ENCODE data around the gene LLGL1.

Gene LLGL1

GRCh38 chr17:18225121-18225641, at the start of gene LLGL1:
Gene LLGL1 (plus strand): TSS chr17:18225635. CDS start chr17:18225683, 48 bp downstream.
- no peaks in the 10 kb centered on the region for H3K27me3 ChIP-seq (ENCODE audit: control insufficient read depth, insufficient read depth, low read length)
- peak within 1 kb of the TSS; percentile 77 for H3K9ac ChIP-seq (ENCODE audit: low read length)
- no peaks in the 10 kb centered on the region for H3K9me3 ChIP-seq (ENCODE audit: control insufficient read depth, low read length)
- peaks cover 17% of the 10 kb centered on the region for H3K4me1 ChIP-seq (ENCODE audit: control insufficient read depth, insufficient read depth, low read length)
- H3K36me3 ChIP-seq (ENCODE audit: control insufficient read depth, insufficient read depth, low read length) = no peaks in the 10 kb centered on the region
- peak within 1 kb of the TSS; percentile 67 for H3K4me3 ChIP-seq (ENCODE audit: low read length)

GRCh38 chr17:18176176-18176575, 49.3 kb upstream of the LLGL1 start:
- Histone ChIP-seq H3K36me3 (ENCODE audit: control insufficient read depth, insufficient read depth, low read length) (no peaks in the 10 kb centered on the region), H3K4me1 (ENCODE audit: control insufficient read depth, insufficient read depth, low read length) (peaks cover 10% of the 10 kb centered on the region), H3K9ac (ENCODE audit: low read length) (no peak overlapping the region)

GRCh38 chr17:18177133-18177532, 48.3 kb upstream of the LLGL1 start:
- H3K36me3 ChIP-seq (ENCODE audit: control insufficient read depth, insufficient read depth, low read length) = no peaks in the 10 kb centered on the region
- H3K4me1 ChIP-seq (ENCODE audit: control insufficient read depth, insufficient read depth, low read length) = peaks cover 17% of the 10 kb centered on the region
- H3K4me3 ChIP-seq (ENCODE audit: low read length) = no peak overlapping the region
- no peaks in the 10 kb centered on the region for H3K27me3 ChIP-seq (ENCODE audit: control insufficient read depth, insufficient read depth, low read length)
- no peak overlapping the region for H3K9ac ChIP-seq (ENCODE audit: low read length)
- H3K9me3 ChIP-seq (ENCODE audit: control insufficient read depth, low read length) = no peaks in the 10 kb centered on the region

More at GRCh38 chr17:18176176-18176575, 49.3 kb upstream of the LLGL1 start:
- H3K9me3 ChIP-seq (ENCODE audit: control insufficient read depth, low read length) = no peaks in the 10 kb centered on the region
- no peak overlapping the region for H3K4me3 ChIP-seq (ENCODE audit: low read length)
- no peaks in the 10 kb centered on the region for H3K27me3 ChIP-seq (ENCODE audit: control insufficient read depth, insufficient read depth, low read length)

GRCh38 chr17:18177722-18178121, 47.7 kb upstream of the LLGL1 start:
- no peaks in the 10 kb centered on the region for H3K27me3 ChIP-seq (ENCODE audit: control insufficient read depth, insufficient read depth, low read length)
- H3K4me3 ChIP-seq (ENCODE audit: low read length) = no peak overlapping the region
- no peaks in the 10 kb centered on the region for H3K36me3 ChIP-seq (ENCODE audit: control insufficient read depth, insufficient read depth, low read length)
- H3K9me3 ChIP-seq (ENCODE audit: control insufficient read depth, low read length) = no peaks in the 10 kb centered on the region
- H3K9ac ChIP-seq (ENCODE audit: low read length) = no peak overlapping the region
- H3K4me1 ChIP-seq (ENCODE audit: control insufficient read depth, insufficient read depth, low read length) = peaks cover 20% of the 10 kb centered on the region

- no peak overlapping the region for H3K4me3 ChIP-seq (ENCODE audit: low read length)
- no peak overlapping the region for H3K9ac ChIP-seq (ENCODE audit: low read length)
- H3K27me3 ChIP-seq (ENCODE audit: control insufficient read depth, insufficient read depth, low read length) = no peaks in the 10 kb centered on the region
Observed at GRCh38 chr17:18179196-18179595, 46.2 kb upstream of the LLGL1 start.

GRCh38 chr17:18179804-18180203, 45.6 kb upstream of the LLGL1 start:
- H3K4me1 ChIP-seq (ENCODE audit: control insufficient read depth, insufficient read depth, low read length) = peaks cover 20% of the 10 kb centered on the region
- no peak overlapping the region for H3K9ac ChIP-seq (ENCODE audit: low read length)
- H3K36me3 ChIP-seq (ENCODE audit: control insufficient read depth, insufficient read depth, low read length) = no peaks in the 10 kb centered on the region
- no peak overlapping the region for H3K4me3 ChIP-seq (ENCODE audit: low read length)
- H3K9me3 ChIP-seq (ENCODE audit: control insufficient read depth, low read length) = no peaks in the 10 kb centered on the region
- no peaks in the 10 kb centered on the region for H3K27me3 ChIP-seq (ENCODE audit: control insufficient read depth, insufficient read depth, low read length)

More at GRCh38 chr17:18179196-18179595, 46.2 kb upstream of the LLGL1 start:
- no peaks in the 10 kb centered on the region for H3K9me3 ChIP-seq (ENCODE audit: control insufficient read depth, low read length)
- H3K4me1 ChIP-seq (ENCODE audit: control insufficient read depth, insufficient read depth, low read length) = peaks cover 20% of the 10 kb centered on the region
- no peaks in the 10 kb centered on the region for H3K36me3 ChIP-seq (ENCODE audit: control insufficient read depth, insufficient read depth, low read length)

GRCh38 chr17:18181358-18181757, 44.1 kb upstream of the LLGL1 start:
- no peaks in the 10 kb centered on the region for H3K9me3 ChIP-seq (ENCODE audit: control insufficient read depth, low read length)
- peaks cover 26% of the 10 kb centered on the region for H3K4me1 ChIP-seq (ENCODE audit: control insufficient read depth, insufficient read depth, low read length)
- no peak overlapping the region for H3K9ac ChIP-seq (ENCODE audit: low read length)
- no peaks in the 10 kb centered on the region for H3K36me3 ChIP-seq (ENCODE audit: control insufficient read depth, insufficient read depth, low read length)
- no peaks in the 10 kb centered on the region for H3K27me3 ChIP-seq (ENCODE audit: control insufficient read depth, insufficient read depth, low read length)
- H3K4me3 ChIP-seq (ENCODE audit: low read length) = no peak overlapping the region

GRCh38 chr17:18182110-18182977, 43.1 kb upstream of the LLGL1 start:
- Histone ChIP-seq H3K4me3 (ENCODE audit: low read length) (peak overlapping the region; percentile 72), H3K9me3 (ENCODE audit: control insufficient read depth, low read length) (no peaks in the 10 kb centered on the region), H3K4me1 (ENCODE audit: control insufficient read depth, insufficient read depth, low read length) (peaks cover 35% of the 10 kb centered on the region), H3K9ac (ENCODE audit: low read length) (peak overlapping the region; percentile 81), H3K36me3 (ENCODE audit: control insufficient read depth, insufficient read depth, low read length) (no peaks in the 10 kb centered on the region), H3K27me3 (ENCODE audit: control insufficient read depth, insufficient read depth, low read length) (no peaks in the 10 kb centered on the region)

GRCh38 chr17:18182978-18183333, 42.5 kb upstream of the LLGL1 start:
- H3K27me3 ChIP-seq (ENCODE audit: control insufficient read depth, insufficient read depth, low read length) = no peaks in the 10 kb centered on the region
- no peaks in the 10 kb centered on the region for H3K9me3 ChIP-seq (ENCODE audit: control insufficient read depth, low read length)
- peak overlapping the region; percentile 81 for H3K9ac ChIP-seq (ENCODE audit: low read length)
- peaks cover 41% of the 10 kb centered on the region for H3K4me1 ChIP-seq (ENCODE audit: control insufficient read depth, insufficient read depth, low read length)
- H3K36me3 ChIP-seq (ENCODE audit: control insufficient read depth, insufficient read depth, low read length) = no peaks in the 10 kb centered on the region
- peak overlapping the region; percentile 72 for H3K4me3 ChIP-seq (ENCODE audit: low read length)

GRCh38 chr17:18183334-18184142, 41.9 kb upstream of the LLGL1 start, which contains the start of gene ALKBH5:
Gene ALKBH5 (plus strand): TSS chr17:18183828. CDS start chr17:18184244, 416 bp downstream.
- Histone ChIP-seq H3K36me3 (ENCODE audit: control insufficient read depth, insufficient read depth, low read length) (peaks cover 4% of the 10 kb centered on the region), H3K9me3 (ENCODE audit: control insufficient read depth, low read length) (no peaks in the 10 kb centered on the region), H3K9ac (ENCODE audit: low read length) (peak within 1 kb of the TSS; percentile 81), H3K27me3 (ENCODE audit: control insufficient read depth, insufficient read depth, low read length) (no peaks in the 10 kb centered on the region), H3K4me3 (ENCODE audit: low read length) (peak within 1 kb of the TSS; percentile 72), H3K4me1 (ENCODE audit: control insufficient read depth, insufficient read depth, low read length) (peaks cover 45% of the 10 kb centered on the region)

- peak overlapping the region; percentile 81 for H3K9ac ChIP-seq (ENCODE audit: low read length)
- H3K9me3 ChIP-seq (ENCODE audit: control insufficient read depth, low read length) = no peaks in the 10 kb centered on the region
- H3K36me3 ChIP-seq (ENCODE audit: control insufficient read depth, insufficient read depth, low read length) = peaks cover 4% of the 10 kb centered on the region
- no peaks in the 10 kb centered on the region for H3K27me3 ChIP-seq (ENCODE audit: control insufficient read depth, insufficient read depth, low read length)
- peak overlapping the region; percentile 33 for H3K4me3 ChIP-seq (ENCODE audit: low read length)
- peaks cover 41% of the 10 kb centered on the region for H3K4me1 ChIP-seq (ENCODE audit: control insufficient read depth, insufficient read depth, low read length)
Observed at GRCh38 chr17:18184143-18185031, 41.0 kb upstream of the LLGL1 start.

Measured in mucosa of stomach (tissue), 1 donor.